Naive thymus-derived CD4-positive, alpha-beta T cell (primary cell): Measurements from ENCODE around the gene UBE2B. TPM values are rescaled to one million over a fixed set of nuclear protein-coding genes. Genes with fewer than 3 reads are reported as not detected.

Experiments used
- ATAC-seq: fragments of 150-1000 bp; cut with Tn5 transposase; 2 replicates; pipeline ENCODE4 v1.10.0; 2021; ENCODE audit warnings: mild to moderate bottlenecking, moderate library complexity
- CTCF ChIA-PET: fragments of 350-600 bp; sonication (Branson Sonifier 250); formaldehyde crosslinking; loops from one replicate; lab custom pipeline; 2021; ENCODE audit warnings: antibody characterized with exemption; lab: Charles Lee
- POLR2A ChIA-PET: fragments of 350-600 bp; sonication (Branson Sonifier 250); formaldehyde crosslinking; loops from one replicate; lab custom pipeline; 2021; ENCODE audit warnings: antibody characterized with exemption, inconsistent platforms; lab: Charles Lee
- DNase-seq, 9 donors: peaks; one replicate each; pipeline versions ENCODE4 v3.0.0 to v3.0.0-alpha.2; 2020 to 2022; ENCODE audit warnings: mixed read lengths in 1 of 9
- H3K27ac ChIP-seq: one replicate; pipeline ENCODE4 v1.7.0; 2013; ENCODE audit warnings: mild to moderate bottlenecking, low read depth, low read length, moderate library complexity
- H3K27me3 ChIP-seq, 2 donors: one replicate each; pipeline ENCODE4 v1.7.0; 2013; ENCODE audit warnings: low read length in 2 of 2, mild to moderate bottlenecking in 2 of 2, moderate library complexity in 2 of 2; ENCODE audit not compliant: control insufficient read depth in 2 of 2, insufficient read depth in 2 of 2
- H3K36me3 ChIP-seq, 3 experiments: 1 replicate in 2 of 3; 2 replicates in 1 of 3; pipeline ENCODE4 v1.7.0; 2013; ENCODE audit warnings: low read length in 3 of 3, mild to moderate bottlenecking in 3 of 3, moderate library complexity in 1 of 3; ENCODE audit not compliant: insufficient read depth in 3 of 3, control insufficient read depth in 2 of 3
- H3K4me1 ChIP-seq, 2 donors: one replicate each; pipeline ENCODE4 v1.7.0; 2013; ENCODE audit warnings: low read length in 2 of 2, mild to moderate bottlenecking in 2 of 2, moderate library complexity in 1 of 2; ENCODE audit not compliant: control insufficient read depth in 2 of 2, insufficient read depth in 2 of 2
- H3K4me3 ChIP-seq: 2 replicates; pipeline ENCODE4 v1.7.0; 2013; ENCODE audit warnings: mild to moderate bottlenecking, low read length
- H3K9me3 ChIP-seq, 3 experiments: 1 replicate in 2 of 3; 2 replicates in 1 of 3; pipeline ENCODE4 v1.7.0; 2013; ENCODE audit warnings: low read length in 3 of 3; ENCODE audit not compliant: control insufficient read depth in 2 of 3
- H3K27ac Mint-ChIP-seq, 9 donors: one replicate each; pipeline ENCODE4 v1.8.0; 2020 to 2022; ENCODE audit warnings: mixed read lengths in 9 of 9, mild to moderate bottlenecking in 8 of 9, moderate library complexity in 5 of 9, inconsistent platforms in 2 of 9
- H3K27me3 Mint-ChIP-seq, 5 donors: one replicate each; pipeline ENCODE4 v1.8.0; 2021 to 2022; ENCODE audit warnings: mixed read lengths in 5 of 5, mild to moderate bottlenecking in 1 of 5
- H3K36me3 Mint-ChIP-seq, 5 donors: one replicate each; pipeline ENCODE4 v1.8.0; 2020 to 2022; ENCODE audit warnings: mixed read lengths in 5 of 5, mild to moderate bottlenecking in 3 of 5, inconsistent platforms in 1 of 5
- H3K4me1 Mint-ChIP-seq, 7 donors: one replicate each; pipeline ENCODE4 v1.8.0; 2020 to 2022; ENCODE audit warnings: mixed read lengths in 7 of 7, mild to moderate bottlenecking in 3 of 7, inconsistent platforms in 1 of 7
- H3K4me3 Mint-ChIP-seq, 10 donors: one replicate each; pipeline ENCODE4 v1.8.0; 2020 to 2022; ENCODE audit warnings: mild to moderate bottlenecking in 10 of 10, mixed read lengths in 10 of 10, moderate library complexity in 6 of 10, inconsistent platforms in 2 of 10
- H3K9me3 Mint-ChIP-seq, 11 donors: one replicate each; pipeline ENCODE4 v1.8.0; 2020 to 2022; ENCODE audit warnings: mixed read lengths in 11 of 11, mild to moderate bottlenecking in 4 of 11, inconsistent platforms in 1 of 11, moderate library complexity in 1 of 11
- intact Hi-C, 2 donors: fragments of 100-400 bp; cut with micrococcal nuclease; formaldehyde crosslinking; loops; one replicate each; pipeline ENCODE4 v1.15.1; 2023
- polyA plus RNA-seq, 2 donors: library from polyadenylated mRNA; unstranded; fragments of 300-500 nt; fragmentation: Illumina TruSeq; gene quantifications; one replicate each; pipeline ENCODE4 v1.2.3, GENCODE V29; 2021
- total RNA-seq, 6 experiments: library from RNA in 5 of 6; stranded (reverse) in 5 of 6; gene quantifications; 1 replicate in 5 of 6; 2 replicates in 1 of 6; pipeline ENCODE4 v1.2.3 and lab custom pipeline; 2021 to 2026

The UBE2B gene
- total and polyA plus RNA-seq, 7 experiments from 2014 or later: 89.2 to 141 (median 117) TPM

DNA sequence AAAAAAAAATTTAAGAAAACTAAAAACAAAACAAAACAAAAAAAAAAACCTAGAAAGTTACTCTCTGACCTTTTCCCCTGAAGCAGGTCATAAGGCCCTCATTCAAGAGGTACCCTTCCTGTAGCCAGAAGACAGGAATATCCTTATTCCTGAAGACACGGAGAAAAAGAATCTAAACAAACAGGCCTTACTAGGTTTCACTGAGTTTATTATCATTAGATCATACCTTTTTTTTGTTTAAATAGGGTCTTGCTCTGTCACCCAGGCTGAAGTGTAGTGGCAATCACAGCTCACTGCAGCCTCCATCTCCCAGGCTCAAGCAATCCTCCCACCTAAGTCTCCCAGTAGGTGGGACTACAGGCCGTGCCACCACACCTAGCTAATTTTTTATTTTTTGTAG lies 52.0 kb downstream of the UBE2B start:
- DNase-seq (no peak), ATAC-seq (no peak)
- Histone ChIP-seq H3K4me3 (no peak overlapping the region), H3K4me1 (no peaks in the 10 kb centered on the region), H3K27me3 (no peaks in the 10 kb centered on the region), H3K27ac (no peak overlapping the region), H3K36me3 (no peaks in the 10 kb centered on the region), H3K9me3 (no peaks in the 10 kb centered on the region)
- ChIA-PET POLR2A (interaction anchor here (1.0 kb wide), 1 partner anchor 12 kb away, joined by 3 read pairs; the partner anchor contains the start of gene CDKN2AIPNL), CTCF (no interaction called here)
- H3K27ac Mint-ChIP-seq: no peak overlapping the region
- peaks cover 0 to 2% (median 0%) of the 10 kb centered on the region in 11 donors for H3K9me3 Mint-ChIP-seq
- H3K36me3 Mint-ChIP-seq: peaks cover 0 to 4% (median 0%) of the 10 kb centered on the region in 5 donors
- peaks cover 0 to 10% (median 0%) of the 10 kb centered on the region in 5 donors for H3K27me3 Mint-ChIP-seq
- H3K4me1 Mint-ChIP-seq: no peaks in the 10 kb centered on the region
- intact Hi-C loops: no loop called here
- no peak overlapping the region for H3K4me3 Mint-ChIP-seq

DNA sequence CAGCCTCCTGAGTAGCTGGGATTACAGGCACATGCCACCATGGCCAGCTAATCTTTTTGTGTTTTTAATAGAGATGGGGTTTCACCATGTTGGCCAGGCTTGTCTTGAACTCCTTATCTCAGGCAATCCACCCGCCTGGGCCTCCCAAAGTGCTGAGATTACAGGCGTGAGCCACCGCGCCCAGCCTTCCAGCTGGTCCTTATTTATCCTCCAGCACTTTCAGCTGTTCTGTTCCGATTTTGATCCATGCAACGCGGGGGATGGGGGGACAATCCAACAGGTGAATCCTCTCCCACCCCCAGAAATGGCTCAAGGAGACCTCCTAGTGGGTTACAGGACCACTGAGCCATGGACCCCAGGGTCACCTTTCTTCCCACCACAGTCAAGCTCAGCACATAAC lies 55.0 kb downstream of the UBE2B start:
- DNase-seq: no peak
- Mint-ChIP-seq H3K4me3 (peak overlapping the region in 1 of 10 donors; percentile 68), H3K36me3 (peaks cover 0 to 2% (median 0%) of the 10 kb centered on the region in 5 donors), H3K9me3 (no peaks in the 10 kb centered on the region), H3K27me3 (peaks cover 0 to 16% (median 0%) of the 10 kb centered on the region in 5 donors), H3K27ac (no peak overlapping the region), H3K4me1 (no peaks in the 10 kb centered on the region)
- no peaks in the 10 kb centered on the region for H3K4me1 ChIP-seq
- POLR2A ChIA-PET: no interaction called here
- no peaks in the 10 kb centered on the region for H3K36me3 ChIP-seq
- no peak overlapping the region for H3K4me3 ChIP-seq
- ATAC-seq: no peak
- intact Hi-C loops: no loop called here
- H3K27ac ChIP-seq: no peak overlapping the region
- H3K27me3 ChIP-seq: no peaks in the 10 kb centered on the region
- CTCF ChIA-PET: interaction anchor here (0.6 kb wide), 1 partner anchor 386 kb away, joined by 3 read pairs; no protein-coding TSS in a partner anchor
- no peaks in the 10 kb centered on the region for H3K9me3 ChIP-seq

DNA sequence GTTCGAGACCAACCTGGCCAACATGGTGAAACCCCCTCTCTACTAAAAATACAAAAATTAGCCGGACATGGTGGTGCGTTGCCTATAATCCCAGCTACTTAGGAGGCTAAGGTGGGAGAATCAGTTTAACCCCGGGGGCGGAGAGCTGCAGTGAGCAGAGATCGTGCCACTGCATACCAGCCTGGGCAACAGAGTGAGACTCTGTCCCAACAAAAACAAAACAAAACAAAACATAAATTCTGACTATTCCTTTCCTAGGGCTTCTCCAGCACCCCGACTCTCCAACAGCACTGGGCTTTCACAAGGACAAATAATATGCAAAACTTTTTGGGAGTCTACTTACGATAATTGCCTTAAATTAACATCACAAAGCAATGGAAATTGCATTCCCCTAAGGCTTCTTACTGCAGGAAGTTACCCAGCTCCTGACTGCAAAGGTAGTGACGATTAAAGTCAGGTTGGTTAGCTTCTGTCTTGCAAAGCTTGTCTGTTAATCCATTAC lies 56.2 kb downstream of the UBE2B start:
- Mint-ChIP-seq H3K27ac (peak overlapping the region in 1 of 9 donors; percentile 15), H3K36me3 (no peaks in the 10 kb centered on the region), H3K4me1 (peaks cover 0 to 6% (median 0%) of the 10 kb centered on the region in 7 donors), H3K9me3 (no peaks in the 10 kb centered on the region), H3K27me3 (peaks cover 0 to 13% (median 0%) of the 10 kb centered on the region in 5 donors), H3K4me3 (no peak overlapping the region)
- Histone ChIP-seq H3K9me3 (no peaks in the 10 kb centered on the region), H3K27ac (no peak overlapping the region), H3K4me1 (no peaks in the 10 kb centered on the region), H3K36me3 (no peaks in the 10 kb centered on the region), H3K4me3 (no peak overlapping the region), H3K27me3 (no peaks in the 10 kb centered on the region)
- intact Hi-C loops: no loop called here
- ChIA-PET POLR2A (interaction anchor here (1.0 to 1.4 kb wide), 2 partner anchors 95 to 99 kb away, joined by 3 to 5 read pairs; no protein-coding TSS in a partner anchor), CTCF (no interaction called here)
- DNase-seq (no peak), ATAC-seq (no peak)

DNA sequence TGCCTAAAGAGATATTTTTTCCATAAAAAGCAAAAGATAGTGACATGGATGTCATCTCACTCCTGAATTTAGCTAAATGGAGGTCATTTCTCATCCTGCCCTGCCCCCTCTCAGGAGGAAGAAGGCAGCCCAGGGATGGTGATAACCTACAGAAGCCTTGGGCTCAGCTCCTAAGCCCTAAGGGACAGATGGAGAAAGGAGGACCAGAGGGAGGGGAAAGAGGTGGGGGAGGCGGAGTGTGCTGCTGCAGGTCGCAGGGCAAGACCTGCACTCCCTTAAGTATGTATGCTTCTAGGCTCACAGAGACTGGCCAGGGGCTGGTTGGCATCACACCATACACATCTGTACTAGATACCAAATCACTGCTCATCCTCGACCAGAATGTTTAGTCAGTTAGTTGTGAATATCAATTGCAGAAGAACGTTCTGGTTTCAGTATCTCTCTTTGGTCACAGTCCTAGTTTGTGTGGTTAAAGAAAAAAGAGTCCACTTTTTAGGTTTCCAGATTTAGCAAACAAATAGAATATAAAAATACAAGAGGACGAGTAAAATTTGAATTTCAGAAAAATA lies 58.7 kb downstream of the UBE2B start:
- Histone ChIP-seq H3K36me3 (no peaks in the 10 kb centered on the region), H3K4me3 (no peak overlapping the region), H3K27ac (no peak overlapping the region), H3K27me3 (no peaks in the 10 kb centered on the region), H3K4me1 (no peaks in the 10 kb centered on the region), H3K9me3 (no peaks in the 10 kb centered on the region)
- peaks cover 0 to 13% (median 0%) of the 10 kb centered on the region in 5 donors for H3K27me3 Mint-ChIP-seq
- peaks cover 0 to 11% (median 0%) of the 10 kb centered on the region in 7 donors for H3K4me1 Mint-ChIP-seq
- DNase-seq (no peak), ATAC-seq (no peak)
- POLR2A ChIA-PET: interaction anchor here (1.9 kb wide), 1 partner anchor 94 kb away, joined by 4 read pairs; no protein-coding TSS in a partner anchor
- CTCF ChIA-PET: no interaction called here
- no peak overlapping the region for H3K4me3 Mint-ChIP-seq
- no peaks in the 10 kb centered on the region for H3K9me3 Mint-ChIP-seq
- H3K36me3 Mint-ChIP-seq: no peaks in the 10 kb centered on the region
- no peak overlapping the region for H3K27ac Mint-ChIP-seq
- intact Hi-C loops: no loop called here

DNA sequence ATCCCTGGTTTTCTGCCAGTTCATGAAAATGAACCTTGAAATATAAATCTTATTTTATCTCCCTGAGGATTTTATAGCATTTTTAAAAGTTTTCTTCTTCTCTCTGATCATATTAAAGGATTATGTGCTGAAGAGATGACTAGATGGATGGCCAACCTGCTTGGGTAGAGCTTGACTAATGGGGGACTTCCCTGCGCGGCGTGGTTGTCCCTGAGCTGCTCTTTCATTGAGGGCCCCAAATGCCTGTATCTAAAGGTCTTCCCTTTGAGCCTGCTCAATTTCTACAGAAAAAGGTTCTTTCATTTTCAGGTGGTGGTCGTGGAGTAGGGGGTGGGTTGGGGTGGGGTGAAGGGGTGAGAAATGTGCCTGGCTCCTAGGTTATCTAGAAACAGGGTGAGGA lies 60.8 kb downstream of the UBE2B start:
- no peak overlapping the region for H3K4me3 ChIP-seq
- H3K27me3 ChIP-seq: no peaks in the 10 kb centered on the region
- ATAC-seq: no peak
- Mint-ChIP-seq H3K4me1 (peaks cover 0 to 28% (median 12%) of the 10 kb centered on the region in 7 donors), H3K4me3 (no peak overlapping the region), H3K27ac (no peak overlapping the region), H3K9me3 (no peaks in the 10 kb centered on the region), H3K27me3 (peaks cover 0 to 13% (median 0%) of the 10 kb centered on the region in 5 donors), H3K36me3 (no peaks in the 10 kb centered on the region)
- ChIA-PET CTCF (no interaction called here), POLR2A (no interaction called here)
- no peaks in the 10 kb centered on the region for H3K36me3 ChIP-seq
- intact Hi-C loops: no loop called here
- H3K27ac ChIP-seq: no peak overlapping the region
- DNase-seq: no peak
- H3K9me3 ChIP-seq: no peaks in the 10 kb centered on the region
- H3K4me1 ChIP-seq: peaks cover 0 to 9% of the 10 kb centered on the region in 2 donors

DNA sequence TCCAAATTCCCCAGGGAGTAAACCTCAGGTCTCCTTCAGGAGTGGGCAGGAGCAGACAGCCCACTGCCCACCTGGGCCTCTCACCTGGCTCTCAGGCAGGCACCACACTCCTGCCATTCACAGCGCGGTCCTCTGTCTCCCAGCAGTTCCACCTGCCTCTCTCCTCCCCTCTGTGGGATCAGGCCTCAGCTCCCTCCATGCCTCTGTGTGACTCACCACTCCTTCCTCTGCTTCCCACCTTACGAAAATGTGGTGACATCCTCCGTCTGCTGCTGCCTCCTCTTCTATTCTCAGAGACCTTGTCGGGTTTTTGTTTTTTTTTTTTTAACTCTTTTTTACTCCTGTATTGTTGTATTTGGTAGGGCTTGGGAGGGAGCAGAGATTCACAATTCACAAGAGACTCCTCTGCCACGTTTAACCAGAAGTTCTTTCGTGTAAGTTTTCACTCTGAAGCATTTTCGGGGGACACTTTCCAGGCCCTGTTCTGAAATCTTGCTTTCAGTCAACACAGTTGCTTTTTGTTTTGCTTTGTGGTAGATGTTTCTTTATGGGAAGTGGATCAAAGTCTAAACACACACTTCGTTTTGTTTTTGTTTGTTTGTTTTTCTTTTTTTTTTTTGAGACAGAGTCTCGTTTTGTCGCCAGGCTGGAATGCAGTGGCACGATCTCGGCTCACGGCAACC lies 61.4 kb downstream of the UBE2B start:
- ATAC-seq (no peak), DNase-seq (no peak)
- POLR2A ChIA-PET: no interaction called here
- H3K36me3 ChIP-seq: no peaks in the 10 kb centered on the region
- no peak overlapping the region for H3K27ac ChIP-seq
- peaks cover 0 to 11% of the 10 kb centered on the region in 2 donors for H3K4me1 ChIP-seq
- H3K27me3 ChIP-seq: no peaks in the 10 kb centered on the region
- H3K4me3 Mint-ChIP-seq: no peak overlapping the region
- no peaks in the 10 kb centered on the region for H3K9me3 ChIP-seq
- H3K9me3 Mint-ChIP-seq: no peaks in the 10 kb centered on the region
- H3K4me3 ChIP-seq: no peak overlapping the region
- H3K27me3 Mint-ChIP-seq: peaks cover 0 to 11% (median 0%) of the 10 kb centered on the region in 5 donors
- peaks cover 0 to 31% (median 13%) of the 10 kb centered on the region in 7 donors for H3K4me1 Mint-ChIP-seq
- intact Hi-C loops: no loop called here
- CTCF ChIA-PET: no interaction called here
- peak overlapping the region in 1 of 9 donors; percentile 75 for H3K27ac Mint-ChIP-seq
- no peaks in the 10 kb centered on the region for H3K36me3 Mint-ChIP-seq
